Renal pelvis (tissue), 4 donors: Measurements from ENCODE around the gene PTPRM. TPM values are rescaled to one million over a fixed set of nuclear protein-coding genes. Genes with fewer than 3 reads are reported as not detected.
A peak's percentile ranks its signal among the peaks of the same experiment; 100 is the strongest.
"Not testable (repeated sequence)": the region's sequence is repeated elsewhere in the genome, so short reads cannot be mapped to it uniquely, and the experiment has no call there.

Experiments used
- DNase-seq: peaks from one replicate; pipeline ENCODE4 v3.0.0-alpha.2; 2013
- polyA plus RNA-seq, 3 donors: library from polyadenylated mRNA; unstranded; fragments of 120-200 nt; gene quantifications; one replicate each; pipeline ENCODE4 v1.2.1, GENCODE V29; 2013; ENCODE audit not compliant: insufficient read length in 3 of 3

Gene PTPRM
- polyA plus RNA-seq, 3 donors: 77.7 to 97.3 (median 83.7) TPM

GRCh38 chr18:8046441-8046840, 479.3 kb downstream of the PTPRM start:
- no peak for DNase-seq

- DNase-seq: no peak
These were observed 482.0 kb downstream of the PTPRM start for GRCh38 chr18:8049147-8049546.

- no peak for DNase-seq
These were observed 483.7 kb downstream of the PTPRM start for GRCh38 chr18:8050616-8051329.

DNA sequence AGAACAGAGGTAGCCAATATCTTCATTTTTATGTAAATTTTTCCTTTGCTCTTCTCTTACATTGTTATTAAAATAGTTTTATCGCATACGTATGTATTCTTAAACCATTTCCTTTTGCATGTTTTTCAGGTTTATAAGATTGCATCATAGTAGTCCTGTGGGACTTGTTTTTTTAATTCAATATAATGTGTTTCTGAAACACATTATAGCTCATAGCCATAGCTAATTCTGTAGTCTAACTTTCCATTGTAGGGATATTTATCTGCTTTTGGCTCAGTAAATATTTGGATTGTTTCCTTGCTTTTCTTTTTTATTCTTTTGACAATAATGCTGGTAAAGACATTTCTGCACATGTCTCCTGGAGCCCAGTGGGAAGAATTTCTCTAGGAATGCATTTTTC, 484.3 kb downstream of the PTPRM start:
- no peak for DNase-seq

- DNase-seq: no peak
These were observed 485.2 kb downstream of the PTPRM start for GRCh38 chr18:8052237-8052701.

- no peak for DNase-seq
These were observed 489.6 kb downstream of the PTPRM start for GRCh38 chr18:8056723-8057122.

DNA sequence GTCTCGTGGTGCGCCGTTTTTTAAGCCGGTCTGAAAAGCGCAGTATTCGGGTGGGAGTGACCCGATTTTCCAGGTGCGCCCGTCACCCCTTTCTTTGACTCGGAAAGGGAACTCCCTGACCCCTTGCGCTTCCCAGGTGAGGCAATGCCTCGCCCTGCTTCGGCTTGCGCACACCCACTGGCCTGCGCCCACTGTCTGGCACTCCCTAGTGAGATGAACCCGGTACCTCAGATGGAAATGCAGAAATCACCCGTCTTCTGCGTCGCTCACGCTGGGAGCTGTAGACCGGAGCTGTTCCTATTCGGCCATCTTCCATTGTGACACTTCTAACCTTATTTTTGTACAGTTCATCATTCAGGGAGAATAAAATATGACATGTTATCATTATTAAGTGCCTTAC, 496.0 kb downstream of the PTPRM start:
- DNase-seq: not testable (repeated sequence)

DNA sequence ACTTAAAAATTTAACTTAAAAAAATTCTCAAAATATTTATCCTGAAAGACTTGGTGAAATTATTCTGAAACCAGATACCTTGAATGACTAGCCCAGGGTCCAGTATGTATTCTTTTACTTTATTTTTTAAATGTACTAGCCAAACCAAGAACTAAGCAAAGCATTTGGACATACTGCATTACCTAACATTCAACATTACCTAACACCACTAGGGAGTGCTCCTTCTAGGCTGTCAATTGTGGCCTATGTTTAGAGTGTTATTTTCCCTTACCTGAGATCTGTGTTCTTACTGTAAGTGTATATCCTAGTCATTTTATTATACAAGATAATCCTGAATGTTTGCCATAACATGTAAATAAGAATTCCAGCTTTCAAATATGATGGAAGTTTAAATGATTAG, 496.6 kb downstream of the PTPRM start:
- no peak for DNase-seq

- DNase-seq: no peak
These were observed 498.2 kb downstream of the PTPRM start for GRCh38 chr18:8065284-8065683.

- DNase-seq: no peak
These were observed 498.7 kb downstream of the PTPRM start for GRCh38 chr18:8065773-8066172.

DNA sequence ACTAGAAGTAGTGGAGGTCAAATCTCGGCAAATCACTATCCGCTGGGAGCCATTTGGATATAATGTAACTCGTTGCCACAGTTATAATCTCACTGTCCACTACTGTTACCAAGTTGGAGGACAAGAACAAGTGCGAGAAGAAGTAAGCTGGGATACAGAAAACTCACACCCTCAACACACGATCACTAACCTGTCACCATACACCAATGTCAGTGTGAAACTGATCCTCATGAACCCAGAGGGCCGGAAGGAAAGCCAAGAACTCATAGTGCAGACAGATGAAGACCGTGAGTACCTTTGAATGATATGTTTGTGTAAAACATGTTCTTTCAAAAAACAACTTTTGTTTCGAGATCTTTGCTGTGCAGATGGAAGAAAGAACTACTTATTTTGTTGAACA, 502.6 kb downstream of the PTPRM start:
- no peak for DNase-seq

- no peak for DNase-seq
These were observed 506.1 kb downstream of the PTPRM start for GRCh38 chr18:8073167-8073566.

GRCh38 chr18:8080092-8080491, 513.0 kb downstream of the PTPRM start:
- no peak for DNase-seq

GRCh38 chr18:8081267-8081666, 514.2 kb downstream of the PTPRM start:
- DNase-seq: no peak

- no peak for DNase-seq
These were observed 514.9 kb downstream of the PTPRM start for GRCh38 chr18:8081872-8082553.

GRCh38 chr18:8084160-8084559, 517.0 kb downstream of the PTPRM start:
- peak; percentile 26 for DNase-seq

- no peak for DNase-seq
These were observed 521.5 kb downstream of the PTPRM start for GRCh38 chr18:8088626-8089025.

DNA sequence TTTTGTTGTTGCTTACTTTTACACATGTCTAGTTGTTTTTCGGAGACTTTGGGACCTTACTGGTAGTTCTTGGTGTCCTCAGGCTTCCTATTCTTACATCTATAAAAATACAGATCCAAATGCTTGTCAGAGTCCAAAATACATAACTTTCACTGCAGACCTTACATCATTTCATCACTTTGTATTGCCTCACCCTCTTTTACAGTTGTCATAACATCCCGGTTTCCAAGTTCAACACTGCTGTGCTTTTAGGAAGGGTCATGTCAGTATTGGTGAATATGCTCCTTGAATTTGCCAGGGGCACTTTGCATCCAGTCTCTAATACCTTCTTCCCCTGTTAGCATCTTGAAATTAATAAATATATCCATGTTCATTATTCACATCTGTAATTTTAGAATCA, 523.9 kb downstream of the PTPRM start:
- DNase-seq: no peak

DNA sequence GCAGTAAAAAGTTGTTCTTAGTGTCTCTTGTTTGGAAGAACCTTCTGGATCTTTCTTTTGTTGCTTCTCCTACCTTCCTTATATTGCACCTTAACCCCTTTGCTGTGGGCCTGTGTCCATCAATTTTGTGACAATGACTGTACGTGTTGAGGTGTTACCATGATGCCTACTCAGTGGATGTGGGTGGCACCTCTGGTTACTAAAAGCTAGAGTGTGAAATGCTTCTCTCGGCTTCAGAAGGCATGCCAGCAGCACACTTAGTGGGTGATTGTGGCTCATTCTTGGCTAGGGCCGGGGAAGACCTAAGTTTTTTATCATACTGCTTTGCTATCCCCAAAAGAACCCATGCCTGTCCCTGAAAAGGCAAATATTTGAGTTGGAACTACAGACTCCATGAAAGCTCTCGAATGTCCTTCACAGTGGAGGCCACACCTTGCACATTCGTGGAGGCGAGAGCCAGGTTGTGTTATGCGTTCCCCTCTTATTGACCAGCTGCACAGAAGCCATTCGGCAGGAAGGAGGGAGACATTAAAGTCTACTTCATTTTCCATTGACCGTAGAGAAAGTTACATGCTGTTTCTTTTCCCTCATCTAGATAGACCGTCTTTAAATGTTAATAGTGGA, 528.9 kb downstream of the PTPRM start:
- no peak for DNase-seq

DNA sequence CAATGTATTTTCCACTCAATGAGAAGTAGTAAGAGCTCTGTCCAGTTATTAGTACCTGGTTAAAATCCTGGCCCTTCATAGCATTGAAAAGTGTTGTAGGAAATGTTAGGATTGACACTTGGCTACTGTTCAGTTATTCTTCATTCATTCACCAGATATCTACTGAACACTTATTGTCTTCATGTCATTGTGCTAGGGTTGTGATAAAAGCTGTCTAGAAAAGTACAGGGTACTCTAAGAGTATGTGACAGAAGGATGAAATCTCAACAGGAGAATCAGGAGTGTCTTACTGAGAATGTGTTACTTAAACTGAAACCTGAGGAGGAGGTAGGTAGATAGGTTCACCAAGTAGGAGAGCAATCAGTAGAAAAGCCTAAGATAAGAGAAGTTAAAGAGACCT, 530.3 kb downstream of the PTPRM start:
- DNase-seq: no peak

DNA sequence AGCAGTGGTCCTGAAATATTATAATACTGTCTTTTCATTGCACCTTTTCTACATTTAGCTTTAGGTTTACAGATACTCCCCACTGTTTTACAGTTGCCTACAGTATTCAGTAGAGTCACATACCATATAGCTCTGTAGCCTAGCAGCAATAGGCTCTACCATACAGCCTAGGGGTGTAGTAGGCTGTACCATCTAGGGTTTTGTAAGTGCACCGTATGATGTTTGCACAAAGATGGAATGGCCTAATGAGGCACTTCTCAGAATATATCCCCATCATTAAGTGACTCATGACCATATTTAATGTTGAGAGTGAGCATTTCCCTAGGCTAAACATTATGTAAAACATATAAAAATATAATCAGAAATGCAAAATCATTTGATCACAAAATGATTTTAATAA, 530.8 kb downstream of the PTPRM start:
- DNase-seq: no peak

DNA sequence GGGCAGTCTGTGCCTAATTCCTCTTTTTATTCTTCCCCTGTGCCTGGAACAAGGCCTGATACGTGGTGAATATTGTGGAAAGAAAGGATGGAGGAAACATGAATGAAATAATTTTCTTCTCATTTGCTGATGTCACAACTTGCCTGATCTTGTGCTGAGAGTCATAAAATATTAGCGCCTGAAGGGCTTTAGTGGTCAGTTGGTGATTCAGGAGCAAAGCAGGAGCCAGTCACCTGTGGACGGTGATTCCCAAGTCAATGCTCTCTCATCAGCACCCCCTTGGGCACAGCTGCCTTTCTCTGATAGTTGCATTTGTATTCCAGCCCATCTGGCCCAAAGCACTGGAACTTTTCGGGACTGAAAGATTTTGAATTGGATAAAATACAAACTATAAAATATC, 539.5 kb downstream of the PTPRM start:
- DNase-seq: no peak

GRCh38 chr18:8107426-8107825, 540.3 kb downstream of the PTPRM start:
- no peak for DNase-seq
